Upper lobe of left lung (tissue), 4 donors: ENCODE data around the gene KCNMB4.

ENCODE experiments used
- CTCF ChIP-seq, 6 experiments: fragments of 450-650 bp in 4 of 6; fragments of 200-600 bp in 2 of 6; sonication (generic) in 2 of 6; IDR thresholded peaks; one replicate each; pipeline ENCODE4 v1.5.1; 2016 to 2019; ENCODE audit warnings: antibody characterized with exemption in 6 of 6
- EP300 ChIP-seq, 4 donors: sonication (generic); formaldehyde crosslinking; IDR thresholded peaks; one replicate each; pipeline ENCODE4 v1.5.1; 2017; ENCODE audit warnings: antibody characterized with exemption in 4 of 4, control low read depth in 2 of 4

- no peak for TF ChIP-seq CTCF (IDR thresholded peaks at IDR 0.05)
- TF ChIP-seq EP300 (IDR thresholded peaks at IDR 0.05) = no peak
Measured at GRCh38 chr12:70329728-70330127, 36.4 kb upstream of the KCNMB4 start.
